Stimulated activated CD8-positive, alpha-beta memory T cell treated with anti-CD3 and anti-CD28 coated beads, Interleukin-7, amount 100 ng/mL, for 24 hours (primary cell): ENCODE results near the gene SLC39A8.
"Not testable (repeated sequence)": the region's sequence is repeated elsewhere in the genome, so short reads cannot be mapped to it uniquely, and the experiment has no call there.

Experiments
- DNase-seq: peaks from one replicate; pipeline ENCODE4 v3.0.0-alpha.2; 2020; ENCODE audit warnings: low read depth

The SLC39A8 gene

GRCh38 chr4:102344954-102345794, at the start of gene SLC39A8:
TSS of gene SLC39A8 (minus strand) at chr4:102345482. CDS start at chr4:102344662, 820 bp downstream.
- peak; percentile 66 for DNase-seq

GRCh38 chr4:102392033-102392744, 46.9 kb upstream of the SLC39A8 start:
- no peak for DNase-seq

GRCh38 chr4:102390438-102390837, 45.2 kb upstream of the SLC39A8 start:
- no peak for DNase-seq

- no peak for DNase-seq
Observed at GRCh38 chr4:102388611-102389010, 43.3 kb upstream of the SLC39A8 start.

GRCh38 chr4:102387552-102388150, 42.4 kb upstream of the SLC39A8 start:
- no peak for DNase-seq

- DNase-seq = no peak
Observed at GRCh38 chr4:102386966-102387365, 41.7 kb upstream of the SLC39A8 start.

- not testable (repeated sequence) for DNase-seq
Observed at GRCh38 chr4:102380253-102380652, 35.0 kb upstream of the SLC39A8 start.

- DNase-seq = no peak
Observed at GRCh38 chr4:102362922-102363432, 17.7 kb upstream of the SLC39A8 start.

- no peak for DNase-seq
Observed at GRCh38 chr4:102358128-102358527, 12.8 kb upstream of the SLC39A8 start.

GRCh38 chr4:102357637-102358036, 12.4 kb upstream of the SLC39A8 start:
- DNase-seq = not testable (repeated sequence)

- DNase-seq = no peak
Observed at GRCh38 chr4:102356562-102357202, 11.4 kb upstream of the SLC39A8 start.

- no peak for DNase-seq
Observed at GRCh38 chr4:102355748-102356147, 10.5 kb upstream of the SLC39A8 start.

GRCh38 chr4:102354671-102355454, 9.6 kb upstream of the SLC39A8 start:
- DNase-seq = no peak

GRCh38 chr4:102352781-102353180, 7.5 kb upstream of the SLC39A8 start:
- no peak for DNase-seq

- DNase-seq = no peak
Observed at GRCh38 chr4:102350634-102351033, 5.4 kb upstream of the SLC39A8 start.

- DNase-seq = no peak
Observed at GRCh38 chr4:102348701-102349100, 3.4 kb upstream of the SLC39A8 start.

GRCh38 chr4:102345795-102346100, 466 bp upstream of the SLC39A8 start:
- DNase-seq = no peak

- peak; percentile 32 for DNase-seq
Observed at GRCh38 chr4:102344520-102344953, 745 bp downstream of the SLC39A8 start.

GRCh38 chr4:102343964-102344519, 1.2 kb downstream of the SLC39A8 start:
- DNase-seq = peak; percentile 37

- DNase-seq = no peak
Observed at GRCh38 chr4:102342404-102343074, 2.7 kb downstream of the SLC39A8 start.

GRCh38 chr4:102341201-102341600, 4.1 kb downstream of the SLC39A8 start:
- DNase-seq = no peak
